Mucosa of gallbladder (tissue), 1 donor: ENCODE data around the gene CAMSAP1. TPM values are rescaled to one million over a fixed set of nuclear protein-coding genes. Genes with fewer than 3 reads are reported as not detected.

Source experiments
- DNase-seq: peaks from one replicate; pipeline ENCODE4 v3.0.0-alpha.2; 2020; ENCODE audit warnings: low spot score
- total RNA-seq: library from RNA; stranded (reverse); gene quantifications from one replicate; pipeline ENCODE4 v1.2.1, GENCODE V29; 2021
- donor health status: DM: no; HTN: no; CAD: no.

The CAMSAP1 gene
- total RNA-seq, 1 donor from 2014 or later, result 24.4 TPM

DNA sequence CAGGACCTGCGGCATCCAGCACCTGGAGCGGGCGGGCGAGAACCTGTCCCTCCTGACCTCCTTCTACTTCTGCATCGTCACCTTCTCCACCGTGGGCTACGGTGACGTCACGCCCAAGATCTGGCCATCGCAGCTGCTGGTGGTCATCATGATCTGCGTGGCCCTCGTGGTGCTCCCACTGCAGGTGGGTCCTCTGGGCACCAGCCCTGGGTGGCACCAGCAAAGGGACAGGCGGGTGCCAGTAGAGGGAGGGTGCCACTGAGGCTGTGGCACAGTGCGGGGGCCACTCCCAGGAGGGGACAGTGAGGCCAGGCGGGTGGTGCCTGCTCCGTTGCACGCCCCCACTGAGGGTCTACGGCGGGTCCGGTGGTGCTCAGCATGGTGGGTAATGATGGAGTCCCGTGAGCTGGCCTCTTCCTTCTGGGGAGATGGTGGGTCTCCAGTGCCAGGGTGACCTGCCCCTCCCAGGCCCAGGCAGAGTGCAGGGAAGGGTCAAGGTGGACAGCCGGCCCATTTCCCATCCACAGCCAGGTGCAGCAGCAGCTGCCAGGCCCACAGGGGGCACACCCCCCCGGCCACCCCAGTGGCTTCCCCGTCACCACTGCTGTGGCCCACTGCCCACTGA, 147.6 kb downstream of the CAMSAP1 start:
- DNase-seq, result no peak

DNA sequence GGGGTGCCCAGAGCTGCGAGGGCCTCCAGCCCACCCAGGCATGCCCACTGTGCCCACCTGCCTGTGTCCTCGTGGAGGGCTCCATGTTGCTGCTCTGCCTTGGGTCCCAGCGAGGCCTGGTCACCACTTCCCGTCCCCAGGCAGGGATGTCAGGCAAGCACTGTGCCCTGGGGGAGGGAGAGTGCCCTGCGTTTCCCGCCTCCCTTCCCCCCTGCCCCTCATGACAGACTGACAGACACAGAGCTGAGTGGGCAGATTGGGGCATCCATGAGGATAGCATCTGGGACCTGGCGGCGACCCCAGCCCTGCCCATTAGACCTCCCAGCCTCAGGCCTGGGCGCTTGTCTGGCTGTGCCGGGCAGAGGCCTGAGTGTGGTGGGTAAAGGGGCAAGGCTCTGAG, 148.5 kb downstream of the CAMSAP1 start:
- DNase-seq, result no peak

Other genes with a start within 250 kb of the CAMSAP1 start
- not detected for gene LCN9, start 244.2 kb downstream of the CAMSAP1 start, total RNA-seq
- gene SOHLH1, start 208.1 kb downstream of the CAMSAP1 start, total RNA-seq, result not detected
- 0.12 TPM for gene KCNT1, start 205.4 kb downstream of the CAMSAP1 start, total RNA-seq
- 35.0 TPM for gene UBAC1, start 53.8 kb upstream of the CAMSAP1 start, total RNA-seq
- 59.6 TPM for gene NACC2, start 187.7 kb upstream of the CAMSAP1 start, total RNA-seq
- gene TMEM250, start 211.3 kb upstream of the CAMSAP1 start, total RNA-seq, result 40.6 TPM